Measurements from ENCODE around the gene EPN2. TPM values are rescaled to one million over a fixed set of nuclear protein-coding genes. Genes with fewer than 3 reads are reported as not detected.

The EPN2 gene
- total RNA-seq, 4 donors from 2014 or later = 26.5 to 49.2 (median 38.9) TPM

- WGBS = 95% methylated on average over 6 of the region's 40 CpGs
- H3K9me3 ChIP-seq = no peaks in the 10 kb centered on the region
- H3K27ac ChIP-seq (replicated peaks in 1 of 4) = no peak overlapping the region
- peaks cover 39 to 53% (median 46%) of the 10 kb centered on the region in 4 donors for H3K4me1 ChIP-seq
- no peak overlapping the region for H3K4me3 ChIP-seq
- no peaks in the 10 kb centered on the region for H3K27me3 ChIP-seq
- TF ChIP-seq EP300 (IDR thresholded peaks at IDR 0.05) = no peak
- TF ChIP-seq CTCF (IDR thresholded peaks at IDR 0.05) = no peak
- TF ChIP-seq POLR2A (IDR thresholded peaks at IDR 0.05; ENCODE audit: low read depth) = no peak
- TF ChIP-seq POLR2AphosphoS5 (IDR thresholded peaks at IDR 0.05) = no peak
- no peaks in the 10 kb centered on the region for H3K36me3 ChIP-seq
- no peak for DNase-seq (ENCODE audit: extremely low spot score)
- intact Hi-C loops (cut with DNase I) = no loop called here
Observed at GRCh38 chr17:19344311-19345066, 107.3 kb downstream of the EPN2 start.

- intact Hi-C loops (cut with DNase I) = no loop called here
- Histone ChIP-seq H3K36me3 (no peaks in the 10 kb centered on the region), H3K27ac (replicated peaks in 1 of 4) (peak overlapping the region in 1 of 4 donors; percentile 81), H3K4me1 (peaks cover 39 to 53% (median 46%) of the 10 kb centered on the region in 4 donors), H3K27me3 (no peaks in the 10 kb centered on the region), H3K4me3 (no peak overlapping the region), H3K9me3 (no peaks in the 10 kb centered on the region)
- TF ChIP-seq EP300 (IDR thresholded peaks at IDR 0.05) (no peak), CTCF (IDR thresholded peaks at IDR 0.05) (no peak), POLR2AphosphoS5 (IDR thresholded peaks at IDR 0.05) (no peak), POLR2A (IDR thresholded peaks at IDR 0.05; ENCODE audit: low read depth) (no peak)
- no peak for DNase-seq (ENCODE audit: extremely low spot score)
- WGBS = 96% methylated on average over 7 of the region's 7 CpGs
Observed at GRCh38 chr17:19345067-19345460, 107.9 kb downstream of the EPN2 start.

GRCh38 chr17:19345486-19346350 is 108.6 kb downstream of the EPN2 start:
- H3K9me3 ChIP-seq = no peaks in the 10 kb centered on the region
- intact Hi-C loops (cut with DNase I) = no loop called here
- no peak overlapping the region for H3K4me3 ChIP-seq
- DNase-seq (ENCODE audit: extremely low spot score) = no peak
- TF ChIP-seq POLR2A (IDR thresholded peaks at IDR 0.05; ENCODE audit: low read depth) (no peak), EP300 (IDR thresholded peaks at IDR 0.05) (no peak), POLR2AphosphoS5 (IDR thresholded peaks at IDR 0.05) (no peak), CTCF (IDR thresholded peaks at IDR 0.05) (no peak)
- H3K4me1 ChIP-seq = peaks cover 39 to 53% (median 46%) of the 10 kb centered on the region in 4 donors
- H3K27ac ChIP-seq (replicated peaks in 1 of 4) = peak overlapping the region; percentile 74 to 84 (median 81)
- 79% methylated on average over 4 of the region's 13 CpGs for WGBS
- H3K27me3 ChIP-seq = no peaks in the 10 kb centered on the region
- no peaks in the 10 kb centered on the region for H3K36me3 ChIP-seq

- DNase-seq (ENCODE audit: extremely low spot score) = no peak
- H3K27me3 ChIP-seq = no peaks in the 10 kb centered on the region
- peaks cover 39 to 53% (median 46%) of the 10 kb centered on the region in 4 donors for H3K4me1 ChIP-seq
- H3K36me3 ChIP-seq = no peaks in the 10 kb centered on the region
- peak overlapping the region; percentile 74 to 84 (median 81) for H3K27ac ChIP-seq (replicated peaks in 1 of 4)
- no peak overlapping the region for H3K4me3 ChIP-seq
- H3K9me3 ChIP-seq = no peaks in the 10 kb centered on the region
- 15% methylated on average over 10 of the region's 19 CpGs for WGBS
- TF ChIP-seq CTCF (IDR thresholded peaks at IDR 0.05) = no peak
- TF ChIP-seq EP300 (IDR thresholded peaks at IDR 0.05) = no peak
- no peak for TF ChIP-seq POLR2A (IDR thresholded peaks at IDR 0.05; ENCODE audit: low read depth)
- TF ChIP-seq POLR2AphosphoS5 (IDR thresholded peaks at IDR 0.05) = peak; percentile 67 to 74
- intact Hi-C loops (cut with DNase I) = no loop called here
Observed at GRCh38 chr17:19346351-19347255, 109.4 kb downstream of the EPN2 start.

All from esophagus muscularis mucosa (tissue), 4 donors.